IMR-90 (cell line): ENCODE results near the gene DNAAF2. TPM values are rescaled to one million over a fixed set of nuclear protein-coding genes. Genes with fewer than 3 reads are reported as not detected.

Experiments
- ATAC-seq: fragments of 200-7000 bp; cut with Tn5 transposase; 2 replicates; pipeline ENCODE4 v1.9.1; 2020; ENCODE audit warnings: low read depth, mild to moderate bottlenecking, moderate library complexity
- BruUV-seq: library from RNA; stranded (reverse); fragments of 400-500 nt; replicated peaks from 2 replicates; lab custom pipeline; 2021; lab: Mats Ljungman, UMichigan
- CTCF ChIA-PET: fragments of 300-600 bp; formaldehyde crosslinking; extraction: SDS; loops from one replicate; lab custom pipeline; 2021; ENCODE audit warnings: antibody characterized with exemption; lab: Yijun Ruan, JAX
- POLR2A ChIA-PET: fragments of 300-600 bp; sonication (Branson Sonifier 250); formaldehyde crosslinking; loops from one replicate; lab custom pipeline; 2022; ENCODE audit warnings: antibody characterized with exemption; ENCODE audit not compliant: unreplicated experiment; lab: Charles Lee
- DNase-seq: peaks from one replicate; pipeline ENCODE4 v3.0.0; 2013
- H2AFZ ChIP-seq: replicated peaks from 2 replicates; pipeline ENCODE3; 2013; ENCODE audit warnings: low read length, mild to moderate bottlenecking; ENCODE audit not compliant: poor library complexity
- H2AK5ac ChIP-seq: 2 replicates; pipeline ENCODE4 v1.6.1; 2013; ENCODE audit warnings: low read depth, low read length, inconsistent platforms
- H2AK9ac ChIP-seq: replicated peaks from 2 replicates; pipeline ENCODE3; 2013; ENCODE audit warnings: mild to moderate bottlenecking, low read depth, low read length, moderate library complexity; ENCODE audit not compliant: poor library complexity
- H2BK120ac ChIP-seq: 2 replicates; pipeline ENCODE4 v1.6.1; 2013; ENCODE audit warnings: low read depth, low read length, inconsistent platforms
- H2BK15ac ChIP-seq: 3 replicates; pipeline ENCODE4 v1.6.1; 2013; ENCODE audit warnings: low read depth, low read length, inconsistent platforms
- H2BK20ac ChIP-seq: 2 replicates; pipeline ENCODE4 v1.6.1; 2013; ENCODE audit warnings: low read depth, mild to moderate bottlenecking, inconsistent platforms, low read length, moderate library complexity
- H2BK5ac ChIP-seq: 2 replicates; pipeline ENCODE4 v1.6.1; 2013; ENCODE audit warnings: mild to moderate bottlenecking, low read depth, low read length, inconsistent platforms; ENCODE audit not compliant: poor library complexity, severe bottlenecking
- H3K14ac ChIP-seq: replicated peaks from 2 replicates; pipeline ENCODE4 v1.6.1; 2013; ENCODE audit warnings: low read depth, low read length, inconsistent platforms
- H3K18ac ChIP-seq: 2 replicates; pipeline ENCODE4 v1.6.1; 2013; ENCODE audit warnings: low read depth, low read length, control low read depth
- H3K23ac ChIP-seq: 2 replicates; pipeline ENCODE4 v1.6.1; 2013; ENCODE audit warnings: low read depth, low read length, inconsistent platforms
- H3K27ac ChIP-seq: 2 replicates; pipeline ENCODE4 v1.5.1; 2013; ENCODE audit warnings: mild to moderate bottlenecking, control low read depth, low read length; ENCODE audit not compliant: insufficient read depth
- H3K27me3 ChIP-seq: 2 replicates; pipeline ENCODE4 v1.6.1; 2013; ENCODE audit warnings: low read length; ENCODE audit not compliant: control insufficient read depth, insufficient read depth
- H3K36me3 ChIP-seq: 2 replicates; pipeline ENCODE4 v1.6.1; 2013; ENCODE audit warnings: low read length, mixed read lengths; ENCODE audit not compliant: control insufficient read depth, insufficient read depth
- H3K4ac ChIP-seq: 2 replicates; pipeline ENCODE4 v1.6.1; 2013; ENCODE audit warnings: low read depth, low read length, inconsistent platforms
- H3K4me1 ChIP-seq: 2 replicates; pipeline ENCODE4 v1.6.1; 2013; ENCODE audit warnings: low read length, mixed read lengths; ENCODE audit not compliant: control insufficient read depth, insufficient read depth
- H3K4me2 ChIP-seq: 2 replicates; pipeline ENCODE4 v1.6.1; 2013; ENCODE audit warnings: low read depth, mild to moderate bottlenecking, control low read depth, low read length, moderate library complexity
- H3K4me3 ChIP-seq: 2 replicates; pipeline ENCODE4 v1.5.1; 2013; ENCODE audit warnings: low read depth, mild to moderate bottlenecking, control low read depth, low read length, moderate library complexity; ENCODE audit not compliant: insufficient read depth
- H3K56ac ChIP-seq: 2 replicates; pipeline ENCODE4 v1.6.1; 2013; ENCODE audit warnings: low read length, inconsistent platforms; ENCODE audit not compliant: insufficient read depth; ENCODE audit errors: extremely low read depth
- H3K79me1 ChIP-seq, 2 experiments: 2 replicates each; pipeline ENCODE4 v1.6.1; 2013; ENCODE audit warnings: low read length in 2 of 2, inconsistent platforms in 1 of 2, low read depth in 1 of 2
- H3K9ac ChIP-seq: 2 replicates; pipeline ENCODE4 v1.6.1; 2013; ENCODE audit warnings: low read depth, low read length, control low read depth
- H3K9me1 ChIP-seq: 2 replicates; pipeline ENCODE4 v1.6.1; 2013; ENCODE audit warnings: low read length, inconsistent platforms; ENCODE audit not compliant: insufficient read depth
- H3K9me3 ChIP-seq: 2 replicates; pipeline ENCODE4 v1.6.1; 2013; ENCODE audit warnings: low read length; ENCODE audit not compliant: control insufficient read depth, insufficient read depth
- H4K20me1 ChIP-seq: 2 replicates; pipeline ENCODE4 v1.6.1; 2013; ENCODE audit warnings: low read length, inconsistent platforms; ENCODE audit not compliant: insufficient read depth
- H4K5ac ChIP-seq: 2 replicates; pipeline ENCODE4 v1.6.1; 2013; ENCODE audit warnings: mild to moderate bottlenecking, low read depth, low read length, control low read depth
- H4K8ac ChIP-seq, 2 experiments: 2 replicates each; pipeline ENCODE4 v1.6.1; 2013; ENCODE audit warnings: low read depth in 2 of 2, low read length in 2 of 2, control low read depth in 1 of 2, inconsistent platforms in 1 of 2
- H4K91ac ChIP-seq: 2 replicates; pipeline ENCODE4 v1.6.1; 2013; ENCODE audit warnings: low read depth, low read length, inconsistent platforms; ENCODE audit not compliant: insufficient read depth
- MAFK ChIP-seq: IDR thresholded peaks from 2 replicates; pipeline ENCODE4 v1.6.1; 2012; ENCODE audit warnings: low read depth, low read length, improper control_type of control experiment
- RCOR1 ChIP-seq: IDR thresholded peaks from 2 replicates; pipeline ENCODE4 v1.6.1; 2012; ENCODE audit warnings: mild to moderate bottlenecking, low read length, improper control_type of control experiment; ENCODE audit not compliant: insufficient replicate concordance
- WGBS, 2 experiments: methylation state at CpG; one replicate each; pipeline versions ENCODE4 v1.1.5 to v1.1.7; 2013; ENCODE audit warnings: missing lambda C conversion rate in 2 of 2; ENCODE audit not compliant: insufficient read length in 1 of 2; ENCODE audit errors: extremely low coverage in 2 of 2; 5-methylcytosine and 5-hydroxymethylcytosine counted together
- dilution Hi-C: fragments of 300-500 bp; cut with HindIII; formaldehyde crosslinking; loops from one replicate; pipeline ENCODE4 v1.14.3; 2018; ENCODE audit warnings: low sequenced_read_pairs; ENCODE audit not compliant: unreplicated experiment
- in situ Hi-C: fragments of 300-500 bp; cut with MboI; formaldehyde crosslinking; loops from 3 replicates; pipeline ENCODE4 v1.14.3; 2019; ENCODE audit warnings: low sequenced_read_pairs, inconsistent platforms, mixed read lengths
- intact Hi-C: fragments of 100-400 bp; cut with micrococcal nuclease; formaldehyde crosslinking; loops from 2 replicates; pipeline ENCODE4 v1.10.0; 2022
- polyA plus RNA-seq, 3 experiments: library from polyadenylated mRNA; depleted of rRNA; stranded (reverse); fragments of >200 nt; gene quantifications; 2 replicates each; pipeline ENCODE4 v1.2.3, GENCODE V29; 2012; ENCODE audit warnings: low replicate concordance in 1 of 3
- total RNA-seq: library from RNA; depleted of rRNA; stranded (reverse); fragments of >200 nt; gene quantifications from 2 replicates; pipeline ENCODE4 v1.2.3, GENCODE V29; 2012
- TF ChIP-seq, protein P1 (sequence below): fragments of 150-350 bp; IDR thresholded peaks from 2 replicates; pipeline ENCODE4 v1.6.1; 2017; ENCODE audit warnings: mild to moderate bottlenecking, antibody characterized with exemption, low read length, low read depth
- TF ChIP-seq, protein P2 (sequence below): conservative IDR thresholded peaks from 2 replicates; pipeline ENCODE4 v1.5.1; 2012; ENCODE audit warnings: mild to moderate bottlenecking, low read depth, low read length, improper control_type of control experiment

The DNAAF2 gene
- total and polyA plus RNA-seq, 2 of the 4 experiments (the other 2 are of a cell fraction), result 4.1 to 4.7 TPM

DNA sequence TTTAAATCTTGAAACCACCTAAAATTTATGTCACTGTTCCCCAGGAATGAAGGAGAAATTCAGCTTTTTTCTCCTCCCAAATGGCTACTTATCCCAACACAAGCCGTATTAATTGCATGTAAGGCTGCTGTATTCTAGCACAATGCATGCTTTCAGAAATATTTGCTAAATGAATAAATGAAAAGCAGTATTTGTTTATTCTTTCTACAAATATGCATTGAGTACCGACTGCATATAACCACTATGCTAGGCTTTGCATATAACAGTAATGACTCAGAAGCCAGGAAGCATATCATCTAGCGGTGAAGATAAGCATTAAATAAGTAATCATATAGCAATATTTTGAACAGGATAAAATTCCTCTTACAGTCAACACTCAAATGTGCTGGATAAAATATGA, 42.0 kb downstream of the DNAAF2 start:
- Histone ChIP-seq H2BK20ac (no peak overlapping the region), H2AK5ac (no peak overlapping the region), H4K20me1 (no peaks in the 10 kb centered on the region), H4K8ac (peak overlapping the region in 1 of 2 experiments; percentile 48; a peak in 1 of 4 replicates), H2AK9ac (no peak overlapping the region), H3K27me3 (no peaks in the 10 kb centered on the region), H2BK120ac (peak overlapping the region; percentile 68), H3K9me3 (no peaks in the 10 kb centered on the region), H2BK15ac (no peak overlapping the region; the same call in 2 of the 3 replicates), H2AFZ (no peak overlapping the region), H2BK5ac (peak overlapping the region; percentile 77), H3K56ac (no peak overlapping the region), H3K14ac (no peak overlapping the region), H3K27ac (peak overlapping the region; percentile 81; the same call in 1 of the 2 replicates), H3K23ac (no peak overlapping the region), H3K4me1 (peaks cover 5% of the 10 kb centered on the region; the same call in 1 of the 2 replicates), H3K36me3 (no peaks in the 10 kb centered on the region), H4K5ac (no peak overlapping the region), H3K9me1 (peaks cover 4% of the 10 kb centered on the region; the same call in 1 of the 2 replicates), H4K91ac (no peak overlapping the region), H3K79me1 (peaks cover 0 to 13% of the 10 kb centered on the region in 2 experiments; a peak in 2 of 4 replicates), H3K4ac (0 out of 2 replicates have a peak overlapping the region, but pooled peaks have one; percentile 29), H3K4me2 (no peak overlapping the region), H3K18ac (no peak overlapping the region; the same call in 1 of the 2 replicates), H3K9ac (no peak overlapping the region), H3K4me3 (no peak overlapping the region)
- CTCF ChIA-PET, result interaction anchor here (0.7 kb wide), 1 partner anchor 20 kb away, joined by 4 read pairs; no protein-coding TSS in a partner anchor
- TF ChIP-seq MAFK (peak; percentile 36; the same call in 1 of the 2 replicates), RCOR1 (no peak)
- TF ChIP-seq, protein P1, sequence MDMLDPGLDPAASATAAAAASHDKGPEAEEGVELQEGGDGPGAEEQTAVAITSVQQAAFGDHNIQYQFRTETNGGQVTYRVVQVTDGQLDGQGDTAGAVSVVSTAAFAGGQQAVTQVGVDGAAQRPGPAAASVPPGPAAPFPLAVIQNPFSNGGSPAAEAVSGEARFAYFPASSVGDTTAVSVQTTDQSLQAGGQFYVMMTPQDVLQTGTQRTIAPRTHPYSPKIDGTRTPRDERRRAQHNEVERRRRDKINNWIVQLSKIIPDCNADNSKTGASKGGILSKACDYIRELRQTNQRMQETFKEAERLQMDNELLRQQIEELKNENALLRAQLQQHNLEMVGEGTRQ, result no peak
- TF ChIP-seq, protein P2, sequence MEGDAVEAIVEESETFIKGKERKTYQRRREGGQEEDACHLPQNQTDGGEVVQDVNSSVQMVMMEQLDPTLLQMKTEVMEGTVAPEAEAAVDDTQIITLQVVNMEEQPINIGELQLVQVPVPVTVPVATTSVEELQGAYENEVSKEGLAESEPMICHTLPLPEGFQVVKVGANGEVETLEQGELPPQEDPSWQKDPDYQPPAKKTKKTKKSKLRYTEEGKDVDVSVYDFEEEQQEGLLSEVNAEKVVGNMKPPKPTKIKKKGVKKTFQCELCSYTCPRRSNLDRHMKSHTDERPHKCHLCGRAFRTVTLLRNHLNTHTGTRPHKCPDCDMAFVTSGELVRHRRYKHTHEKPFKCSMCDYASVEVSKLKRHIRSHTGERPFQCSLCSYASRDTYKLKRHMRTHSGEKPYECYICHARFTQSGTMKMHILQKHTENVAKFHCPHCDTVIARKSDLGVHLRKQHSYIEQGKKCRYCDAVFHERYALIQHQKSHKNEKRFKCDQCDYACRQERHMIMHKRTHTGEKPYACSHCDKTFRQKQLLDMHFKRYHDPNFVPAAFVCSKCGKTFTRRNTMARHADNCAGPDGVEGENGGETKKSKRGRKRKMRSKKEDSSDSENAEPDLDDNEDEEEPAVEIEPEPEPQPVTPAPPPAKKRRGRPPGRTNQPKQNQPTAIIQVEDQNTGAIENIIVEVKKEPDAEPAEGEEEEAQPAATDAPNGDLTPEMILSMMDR, result peak; percentile 19; the same call in 1 of the 2 replicates
- POLR2A ChIA-PET, result no interaction called here
- BruUV-seq, result no TSS peak
- WGBS, 2 experiments, result no CpG with 5 or more reads among the region's 3 CpGs
- ATAC-seq (peak; percentile 78), DNase-seq (peak; percentile 89)
- intact Hi-C loops (no loop called here), in situ Hi-C loops (no loop called here), dilution Hi-C loops (no loop called here)
